ENCODE measurements around the gene HYAL4.

Gene HYAL4

DNA sequence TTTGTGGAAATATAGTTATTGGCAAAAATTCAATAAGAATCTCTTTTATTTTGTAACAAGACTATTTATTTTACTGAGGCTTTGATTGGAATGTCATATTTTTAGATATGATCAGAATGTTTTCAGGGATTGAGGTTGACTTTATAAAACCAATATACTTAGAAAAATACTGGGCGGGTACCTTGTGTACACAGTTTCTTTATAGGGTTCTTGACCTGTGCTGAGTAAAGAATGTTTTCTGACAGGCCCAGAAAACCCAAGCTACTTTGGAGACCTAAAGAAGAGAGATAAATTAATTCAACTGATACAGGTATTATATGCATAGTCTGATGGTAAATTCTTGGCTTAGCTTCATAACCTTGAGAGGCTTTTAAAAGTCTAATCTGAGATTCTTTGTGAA is 56.1 kb downstream of the HYAL4 start:
- DNase-seq: no peak

DNA sequence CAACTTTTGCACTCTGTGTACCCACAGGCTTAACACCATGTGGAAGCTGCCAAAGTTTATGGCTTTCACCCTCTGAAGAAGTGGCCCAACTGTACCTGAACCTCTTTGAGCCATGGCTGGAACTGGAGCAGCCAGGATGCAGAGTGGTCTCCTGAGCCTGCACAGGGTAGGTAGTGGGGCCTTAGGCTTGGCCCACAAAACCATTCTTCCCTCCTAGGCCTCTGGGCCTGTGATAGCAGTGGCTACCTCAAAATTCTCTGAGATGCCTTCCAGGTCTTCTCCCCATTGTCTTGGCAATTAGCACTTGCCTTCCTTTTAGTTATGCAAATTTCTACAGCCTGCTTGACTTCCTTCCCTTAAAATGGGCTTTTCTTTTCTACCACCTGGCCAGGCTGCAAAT is 60.7 kb downstream of the HYAL4 start:
- no peak for DNase-seq

DNA sequence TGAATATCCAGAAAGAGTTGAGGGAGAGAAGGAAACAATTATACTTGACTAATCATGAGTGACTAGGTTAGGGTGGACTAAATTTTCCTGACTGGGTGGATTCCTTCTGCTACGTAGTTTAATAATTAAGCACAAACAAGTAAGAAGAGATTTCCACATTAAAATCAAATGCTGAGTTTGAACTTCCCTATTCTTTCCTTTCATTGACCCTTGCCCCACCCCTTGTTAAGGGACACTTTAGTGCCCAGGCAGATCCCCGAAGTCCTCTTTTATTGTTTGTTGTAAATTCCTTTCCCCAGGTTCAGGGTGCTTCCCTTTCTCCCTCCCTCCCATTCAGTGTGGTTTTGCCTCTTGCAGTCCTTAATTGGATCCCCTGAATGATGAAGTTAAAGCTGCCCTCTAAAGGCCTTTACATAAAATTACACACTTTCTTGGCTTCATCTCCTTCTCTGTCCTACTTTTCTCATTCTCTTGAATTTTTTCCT is 71.3 kb downstream of the HYAL4 start:
- no peak for DNase-seq

DNA sequence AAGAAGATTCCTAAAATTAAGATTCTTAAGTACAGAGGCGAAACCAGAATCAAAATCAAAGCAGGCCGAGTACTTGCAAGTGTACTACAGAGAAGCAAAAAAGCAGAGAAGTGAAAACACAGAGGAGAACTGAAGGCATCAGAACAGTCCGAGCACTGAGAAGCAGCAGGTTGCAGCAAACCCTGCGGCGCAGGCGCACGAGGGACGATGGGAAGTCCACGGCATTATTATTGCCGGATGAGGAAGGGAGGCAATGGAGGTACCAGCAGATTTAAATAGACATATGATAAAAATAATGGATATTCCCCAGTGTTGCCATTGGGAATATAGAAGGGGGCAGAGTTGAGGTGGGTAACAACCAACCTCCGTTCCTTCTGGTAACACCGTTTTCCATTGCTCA is 72.9 kb downstream of the HYAL4 start:
- DNase-seq: no peak

DNA sequence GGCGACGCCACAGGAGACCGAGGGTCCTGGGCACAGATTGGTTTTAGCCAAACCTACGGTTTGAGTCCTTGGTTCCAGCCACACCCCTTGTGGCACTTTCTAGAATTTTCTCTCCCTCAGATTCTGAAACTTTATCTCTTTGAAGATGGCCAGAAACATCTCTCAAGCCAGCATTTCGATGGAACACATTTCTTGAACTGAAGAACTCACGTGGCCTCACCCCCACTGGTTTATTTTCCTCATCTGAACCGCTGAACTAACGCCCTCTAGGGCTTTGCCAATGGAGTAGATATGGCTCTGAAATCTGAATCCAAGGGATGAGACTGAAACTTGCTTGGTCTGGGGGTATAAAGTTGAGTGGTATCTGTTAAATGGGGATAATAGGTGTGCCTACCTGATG is 73.3 kb downstream of the HYAL4 start:
- no peak for DNase-seq

DNA sequence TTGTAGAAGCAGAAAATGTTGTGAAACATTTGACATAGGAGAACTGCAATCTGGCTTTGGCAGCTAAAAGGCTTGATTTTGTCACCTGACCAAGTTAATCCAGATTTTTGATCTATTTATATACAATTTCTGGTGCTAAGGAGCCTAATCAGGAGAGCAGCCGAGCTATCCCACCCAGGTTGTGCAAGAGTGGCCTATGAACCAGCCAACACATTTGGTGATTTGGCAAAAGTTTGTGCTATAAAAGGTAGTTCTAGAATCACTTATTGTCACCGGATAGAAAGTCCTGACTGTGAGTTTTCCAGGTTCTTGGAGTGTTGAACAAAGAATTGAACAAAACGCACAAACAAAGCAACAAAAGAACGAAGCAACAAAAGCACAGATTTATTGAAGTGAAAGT is 78.6 kb downstream of the HYAL4 start:
- DNase-seq: no peak

DNA sequence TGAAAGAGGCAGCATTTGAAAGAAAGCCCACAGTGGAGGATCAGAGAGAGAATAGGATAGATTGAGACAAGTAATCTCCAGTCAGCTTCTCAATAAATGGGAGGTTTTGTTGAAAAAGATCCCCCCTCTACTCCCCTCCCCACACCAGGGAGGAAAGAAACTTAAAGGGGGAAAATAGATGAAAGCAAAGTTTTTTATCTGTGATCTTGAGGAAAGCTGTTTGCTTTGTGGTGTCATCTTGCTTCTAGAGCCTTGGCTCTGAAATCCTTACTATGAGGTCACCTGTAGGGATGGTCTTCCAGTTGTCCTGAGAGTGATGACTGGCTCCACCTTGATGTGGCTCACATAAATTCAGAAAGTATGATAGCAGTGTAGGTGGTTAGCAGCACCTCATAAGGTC is 80.0 kb downstream of the HYAL4 start, which contains the start of gene SPAM1:
Gene SPAM1 (plus strand): TSS at position 301 of the 400 bp plus-strand sequence. CDS start 28,330 bp downstream, outside the sequence.
- no peak for DNase-seq

Data from amygdala (tissue), 56 donors.